Lung (tissue), 12 donors: ENCODE measurements around the gene ALX3. TPM values are rescaled to one million over a fixed set of nuclear protein-coding genes. Genes with fewer than 3 reads are reported as not detected.

Experiments
- ATAC-seq: fragments of 200-7000 bp; cut with Tn5 transposase; one replicate; pipeline ENCODE4 v1.9.1; 2020; ENCODE audit warnings: moderate number of reproducible peaks; ENCODE audit not compliant: insufficient read depth, low FRiP score
- DNase-seq, 3 donors: peaks; one replicate each; pipeline ENCODE4 v3.0.0-alpha.2; 2013 to 2017
- H3K27ac ChIP-seq, 2 donors: one replicate each; pipeline ENCODE4 v1.5.1; 2013; ENCODE audit warnings: mild to moderate bottlenecking in 2 of 2, moderate library complexity in 2 of 2, control low read depth in 1 of 2, inconsistent platforms in 1 of 2, low read depth in 1 of 2, low read length in 1 of 2
- H3K27me3 ChIP-seq, 3 donors: one replicate each; pipeline ENCODE4 v1.5.1; 2013; ENCODE audit warnings: low read length in 2 of 3; ENCODE audit not compliant: control insufficient read depth in 3 of 3, insufficient read depth in 3 of 3
- H3K36me3 ChIP-seq, 4 donors: one replicate each; pipeline ENCODE4 v1.5.1; 2013; ENCODE audit warnings: low read length in 4 of 4, mild to moderate bottlenecking in 1 of 4, moderate library complexity in 1 of 4; ENCODE audit not compliant: control insufficient read depth in 4 of 4, insufficient read depth in 4 of 4
- H3K4me1 ChIP-seq, 5 donors: one replicate each; pipeline ENCODE4 v1.5.1; 2013; ENCODE audit warnings: low read length in 5 of 5, mild to moderate bottlenecking in 2 of 5, moderate library complexity in 1 of 5; ENCODE audit not compliant: control insufficient read depth in 5 of 5, insufficient read depth in 5 of 5
- H3K4me3 ChIP-seq: one replicate; pipeline ENCODE4 v1.5.1; 2013; ENCODE audit warnings: mild to moderate bottlenecking, control low read depth, moderate library complexity
- H3K9ac ChIP-seq, 2 donors: one replicate each; pipeline ENCODE4 v1.5.1; 2013; ENCODE audit warnings: low read length in 2 of 2, control low read depth in 1 of 2; ENCODE audit not compliant: insufficient read depth in 1 of 2
- H3K9me3 ChIP-seq, 4 donors: one replicate each; pipeline ENCODE4 v1.5.1; 2013; ENCODE audit warnings: low read length in 3 of 4, mild to moderate bottlenecking in 1 of 4, moderate library complexity in 1 of 4; ENCODE audit not compliant: control insufficient read depth in 4 of 4, insufficient read depth in 3 of 4
- CTCF ChIP-seq: IDR thresholded peaks from 2 replicates; pipeline ENCODE4 v1.5.1; 2012; ENCODE audit warnings: mild to moderate bottlenecking; ENCODE audit errors: control extremely low read depth, extremely low read depth
- WGBS, 2 donors: extraction: QIAGEN DNeasy Blood & Tissue Kit; methylation state at CpG; one replicate each; pipeline ENCODE4 v1.1.7; 2013; 5-methylcytosine and 5-hydroxymethylcytosine counted together
- polyA plus RNA-seq, 2 donors: library from polyadenylated mRNA; stranded (reverse); fragments of 200-250 nt; gene quantifications; one replicate each; pipeline ENCODE4 v1.2.1, GENCODE V29; 2013
- total RNA-seq, 2 donors: library from RNA; depleted of rRNA in 1 of 2; stranded (reverse); fragments of >200 nt in 1 of 2; gene quantifications; one replicate each; pipeline ENCODE4 v1.2.1, GENCODE V29; 2014 to 2021
- donor health status: control.
- donor health status: control.
- donor health status: Bipolar disorder and iron deficiency.
- donor health status: healthy.
- donor health status: DM: yes; HTN: yes; CAD: no.

ALX3 gene
- total and polyA plus RNA-seq, 4 donors: 0.13 to 0.16 TPM; not detected in 2

- 96 to 97% methylated on average over 4 of the region's 4 CpGs for WGBS, 2 donors
- no peak for TF ChIP-seq CTCF
- no peaks in the 10 kb centered on the region for H3K9me3 ChIP-seq
- no peaks in the 10 kb centered on the region for H3K27me3 ChIP-seq
- no peak overlapping the region for H3K27ac ChIP-seq
- no peak overlapping the region for H3K4me3 ChIP-seq
- H3K36me3 ChIP-seq: peaks cover 11 to 43% (median 18%) of the 10 kb centered on the region in 4 donors
- DNase-seq (no peak), ATAC-seq (no peak)
- no peaks in the 10 kb centered on the region for H3K4me1 ChIP-seq
- H3K9ac ChIP-seq: no peak overlapping the region
These were observed 45.9 kb downstream of the ALX3 start for GRCh38 chr1:110024613-110025012.

GRCh38 chr1:110021285-110021684 lies 49.2 kb downstream of the ALX3 start:
- Histone ChIP-seq H3K4me3 (no peak overlapping the region), H3K27ac (no peak overlapping the region), H3K9ac (no peak overlapping the region), H3K36me3 (peaks cover 36 to 73% (median 44%) of the 10 kb centered on the region in 4 donors), H3K4me1 (no peaks in the 10 kb centered on the region), H3K27me3 (no peaks in the 10 kb centered on the region), H3K9me3 (no peaks in the 10 kb centered on the region)
- no peak for TF ChIP-seq CTCF
- ATAC-seq (no peak), DNase-seq (no peak)
- WGBS, 2 donors: 92 to 97% methylated on average over 3 of the region's 3 CpGs

- Histone ChIP-seq H3K9me3 (no peaks in the 10 kb centered on the region), H3K9ac (no peak overlapping the region), H3K4me1 (no peaks in the 10 kb centered on the region), H3K4me3 (no peak overlapping the region), H3K27ac (no peak overlapping the region), H3K36me3 (peaks cover 41 to 84% (median 54%) of the 10 kb centered on the region in 4 donors), H3K27me3 (no peaks in the 10 kb centered on the region)
- TF ChIP-seq CTCF: no peak
- WGBS, 2 donors: 89 to 93% methylated on average over 1 of the region's 1 CpG
- ATAC-seq: no peak
- DNase-seq: no peak
These were observed 50.7 kb downstream of the ALX3 start for GRCh38 chr1:110019770-110020169.

GRCh38 chr1:110018396-110018795 lies 52.1 kb downstream of the ALX3 start:
- H3K27ac ChIP-seq: no peak overlapping the region
- no peaks in the 10 kb centered on the region for H3K27me3 ChIP-seq
- no peaks in the 10 kb centered on the region for H3K4me1 ChIP-seq
- no peak overlapping the region for H3K4me3 ChIP-seq
- ATAC-seq: no peak
- H3K9ac ChIP-seq: no peak overlapping the region
- WGBS, 2 donors: 95 to 97% methylated on average over 9 of the region's 9 CpGs
- H3K9me3 ChIP-seq: no peaks in the 10 kb centered on the region
- TF ChIP-seq CTCF: no peak
- H3K36me3 ChIP-seq: peaks cover 42 to 78% (median 54%) of the 10 kb centered on the region in 4 donors
- DNase-seq: no peak
